GM19043 (cell line): ENCODE measurements around the gene TCP11.
"Not testable (repeated sequence)": the region's sequence is repeated elsewhere in the genome, so short reads cannot be mapped to it uniquely, and the experiment has no call there.

Experiments
- ATAC-seq: cut with Tn5 transposase; IDR thresholded peaks from one replicate; pipeline ENCODE4 v1.9.1; 2021; ENCODE audit warnings: low read depth; ENCODE audit not compliant: unreplicated experiment

TCP11 gene

DNA sequence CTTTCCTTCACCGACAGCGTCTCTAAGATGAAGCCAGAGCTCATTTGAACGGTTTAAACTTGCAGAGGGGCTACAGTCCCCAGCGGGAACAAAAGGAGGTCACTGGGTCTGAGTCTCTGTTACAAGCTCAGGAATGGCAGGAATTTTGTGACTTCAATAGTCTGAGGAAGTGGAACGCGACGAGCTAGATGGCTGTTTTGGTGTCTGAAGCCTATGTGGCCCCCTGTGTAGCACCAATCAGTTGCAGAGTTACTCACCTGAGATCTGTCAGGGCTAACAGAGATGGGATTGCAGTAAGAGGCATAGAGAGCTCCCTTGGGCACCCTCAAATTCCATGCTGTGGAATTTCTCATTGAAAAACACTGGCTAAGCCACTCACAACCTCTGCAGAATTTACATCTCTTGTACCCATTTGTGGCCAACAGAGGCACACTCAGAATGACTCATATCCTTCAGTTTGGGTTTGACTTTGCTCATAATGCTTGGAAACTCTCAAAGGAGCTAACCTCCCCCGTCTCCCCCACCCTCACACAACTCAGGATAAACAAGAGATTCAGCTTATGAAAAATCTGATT, 7.1 kb upstream of the TCP11 start:
- no peak for ATAC-seq

DNA sequence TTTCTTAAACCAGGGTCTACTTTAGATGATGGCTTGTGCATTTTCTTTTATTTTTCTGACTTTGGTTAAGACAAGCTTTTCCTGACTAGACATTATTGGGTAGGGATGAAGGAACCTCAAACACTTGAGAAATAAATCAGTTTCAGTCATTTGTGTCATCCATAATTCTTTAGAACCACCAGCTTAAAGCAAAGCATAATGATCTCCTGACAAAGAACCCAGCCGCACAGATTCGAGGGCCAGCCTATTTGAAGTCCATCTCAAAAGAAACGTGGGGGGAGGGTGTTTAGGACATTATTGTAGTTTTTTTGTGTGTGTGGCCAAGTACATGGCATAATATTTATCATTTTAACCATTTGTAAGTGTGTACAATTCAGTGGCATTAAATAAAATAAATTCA, 6.3 kb upstream of the TCP11 start:
- no peak for ATAC-seq

DNA sequence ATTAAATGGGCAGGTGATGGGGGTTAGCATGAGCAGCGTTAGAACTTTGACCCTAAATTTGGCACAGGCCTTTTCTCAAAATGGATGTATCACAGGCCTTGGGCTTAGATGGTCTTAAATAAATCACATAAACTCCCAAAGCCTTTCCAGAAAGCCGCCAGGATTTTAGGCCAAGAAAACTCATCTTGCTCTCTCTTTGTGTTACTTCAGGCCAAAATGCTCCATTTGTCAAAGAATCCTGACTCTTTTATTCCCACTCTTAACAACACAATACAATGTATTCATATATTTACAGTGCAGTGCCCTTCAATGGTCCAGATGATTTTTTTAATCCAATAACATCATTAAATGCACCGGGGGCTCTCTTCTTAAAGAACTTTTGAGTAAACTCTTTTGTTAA, 5.9 kb upstream of the TCP11 start:
- no peak for ATAC-seq

DNA sequence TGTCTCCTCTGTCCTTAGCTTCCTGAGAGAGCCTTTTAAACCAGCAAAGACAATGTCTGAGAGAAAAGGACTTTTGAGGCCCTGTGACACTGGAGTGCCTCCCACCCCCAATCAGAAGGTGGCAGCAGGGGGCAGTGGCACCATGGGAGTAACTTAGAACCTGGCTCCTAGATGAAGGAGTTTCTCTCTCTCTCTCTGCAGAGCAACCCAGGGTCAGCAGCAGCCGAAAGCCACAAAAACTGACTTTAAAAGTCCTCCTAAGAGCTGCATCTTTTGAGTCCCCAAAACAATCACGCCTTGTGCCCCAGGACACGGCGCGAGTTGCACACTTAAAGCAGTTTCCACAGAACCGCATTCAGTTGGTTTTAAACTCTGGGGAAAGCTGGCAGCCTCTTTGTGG, 5.3 kb upstream of the TCP11 start:
- ATAC-seq = no peak

DNA sequence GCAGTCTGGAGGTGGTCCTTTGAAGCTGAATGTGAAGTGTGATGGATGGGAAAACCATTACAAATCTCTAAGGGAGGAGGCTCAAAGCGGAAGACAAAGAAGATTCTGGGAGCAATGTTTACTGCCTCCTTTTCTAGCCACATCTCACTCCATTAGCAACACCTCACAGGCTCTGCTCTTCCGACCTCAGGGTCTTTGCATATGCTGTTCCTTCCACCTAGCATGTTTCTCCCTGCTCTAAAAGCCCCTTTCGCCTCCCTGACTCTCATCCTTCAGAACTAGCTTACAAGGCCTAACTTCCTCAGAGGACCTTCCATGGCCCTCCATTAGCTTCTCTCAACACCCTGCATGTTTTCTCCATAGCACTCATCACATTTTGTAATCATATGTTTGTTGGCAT, 4.6 kb upstream of the TCP11 start:
- no peak for ATAC-seq

DNA sequence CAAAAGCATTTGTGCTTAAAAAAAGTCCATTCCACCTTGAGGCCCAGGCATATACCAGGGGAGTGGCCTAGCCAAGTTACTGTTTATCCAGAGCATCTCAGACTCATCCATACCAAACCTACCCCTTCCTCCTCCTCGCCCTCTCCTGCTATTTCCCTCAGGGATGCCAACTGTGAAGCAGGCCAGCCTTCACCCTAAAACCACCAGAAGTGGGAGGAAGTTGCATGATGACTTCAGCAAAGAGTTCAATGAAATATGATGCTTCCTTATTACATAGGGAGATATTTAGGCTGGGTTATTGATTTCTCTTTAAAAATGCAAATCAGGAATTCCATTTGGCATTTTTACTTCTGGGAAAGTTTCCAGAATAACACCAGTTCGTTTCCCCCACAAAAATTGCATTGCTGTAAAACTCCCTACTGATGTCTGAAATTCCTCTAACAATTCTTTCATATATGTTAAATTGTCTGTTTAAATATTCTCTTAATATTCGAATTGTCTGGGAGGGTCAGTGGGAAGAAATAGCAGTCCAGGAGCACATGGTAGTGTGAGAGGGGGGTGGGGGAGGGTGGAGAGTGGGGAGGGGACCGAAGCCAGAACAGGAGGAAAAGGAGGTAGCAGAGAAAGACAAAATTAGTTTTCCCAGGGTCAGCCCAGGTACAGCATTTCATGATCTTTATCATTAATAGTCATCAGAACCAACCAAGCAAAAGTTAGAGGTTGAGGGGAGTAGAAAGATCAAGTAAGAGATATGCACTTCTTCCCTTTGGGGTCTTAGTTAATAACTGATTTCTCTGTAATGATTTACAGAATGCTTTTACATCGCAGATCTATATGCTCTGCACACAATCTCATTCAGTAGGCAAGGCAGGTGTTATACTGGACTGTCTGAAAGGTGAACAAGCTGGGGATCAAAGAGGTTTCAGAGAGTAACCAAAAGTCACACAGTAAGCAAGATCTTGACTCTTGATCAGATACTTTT, 1.7 kb upstream of the TCP11 start:
- no peak for ATAC-seq

DNA sequence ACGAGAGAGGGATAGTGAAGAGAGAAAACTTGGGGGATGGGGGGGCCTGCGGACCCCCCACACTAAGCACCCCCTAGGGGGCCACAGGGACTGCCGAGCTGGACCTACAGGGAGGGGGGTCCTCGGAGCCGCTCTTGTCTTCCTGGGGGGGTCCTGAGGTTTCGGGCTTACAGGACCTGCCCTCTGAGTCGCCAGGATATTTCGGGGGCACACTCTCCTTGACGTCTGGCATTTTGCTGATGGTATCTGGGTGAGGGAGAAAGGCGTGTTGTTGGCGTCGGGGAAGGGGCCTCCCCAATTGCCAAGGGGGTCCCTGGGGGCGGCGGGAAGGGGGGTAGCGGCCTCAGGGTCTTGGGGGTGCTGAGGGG, 516 bp downstream of the TCP11 start:
- no peak for ATAC-seq

DNA sequence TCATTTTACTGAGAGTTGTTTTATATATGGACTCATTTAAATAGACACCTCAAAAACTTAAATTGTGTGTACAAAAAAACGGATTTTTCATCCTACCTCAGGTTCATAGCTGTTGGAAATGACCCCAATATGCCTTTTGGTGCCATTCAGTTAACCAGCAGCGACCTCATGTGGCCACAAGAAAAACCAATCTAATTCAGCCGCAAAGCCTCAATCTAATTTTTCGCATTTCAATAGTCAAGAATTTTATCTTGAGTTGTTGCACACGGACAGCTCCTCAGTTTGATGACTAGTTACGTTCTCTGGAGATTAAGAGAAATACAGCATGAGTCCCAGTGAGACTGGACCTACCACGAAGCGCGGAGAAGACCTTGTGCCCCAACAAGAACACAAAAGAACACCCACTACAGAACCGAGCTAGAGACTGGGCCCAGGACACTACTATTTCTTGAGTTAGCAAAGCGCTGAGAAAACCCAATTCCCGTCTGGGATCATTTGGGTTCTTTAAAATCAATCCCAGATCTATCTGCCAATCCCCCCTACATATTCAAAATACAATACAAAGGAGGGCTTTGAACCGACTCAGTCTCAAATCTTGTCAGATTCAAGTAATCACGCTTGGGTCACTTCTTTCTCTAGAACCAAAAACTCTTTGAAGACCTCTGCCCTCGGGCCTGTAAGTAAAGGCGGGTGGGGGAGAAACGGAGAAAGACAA, 1.1 kb downstream of the TCP11 start:
- ATAC-seq = no peak

DNA sequence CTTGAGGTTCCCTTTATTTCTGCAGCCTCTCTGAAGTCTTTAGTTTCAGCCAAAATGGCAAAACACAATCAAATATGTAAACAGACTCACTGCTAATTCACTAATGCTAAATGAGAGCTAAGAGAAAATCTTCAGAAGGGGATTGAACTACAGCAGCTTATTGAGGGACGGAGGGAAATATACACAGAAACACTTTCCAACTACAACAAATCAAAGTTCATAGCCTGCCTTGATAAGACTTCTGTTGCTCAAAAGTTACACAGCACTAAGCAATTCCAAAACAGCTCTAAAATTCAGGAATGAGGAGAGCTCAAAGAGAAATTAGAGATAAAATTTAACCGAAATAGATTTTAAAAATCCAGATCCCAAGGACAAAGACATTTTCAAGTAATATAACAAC, 1.7 kb downstream of the TCP11 start:
- no peak for ATAC-seq

DNA sequence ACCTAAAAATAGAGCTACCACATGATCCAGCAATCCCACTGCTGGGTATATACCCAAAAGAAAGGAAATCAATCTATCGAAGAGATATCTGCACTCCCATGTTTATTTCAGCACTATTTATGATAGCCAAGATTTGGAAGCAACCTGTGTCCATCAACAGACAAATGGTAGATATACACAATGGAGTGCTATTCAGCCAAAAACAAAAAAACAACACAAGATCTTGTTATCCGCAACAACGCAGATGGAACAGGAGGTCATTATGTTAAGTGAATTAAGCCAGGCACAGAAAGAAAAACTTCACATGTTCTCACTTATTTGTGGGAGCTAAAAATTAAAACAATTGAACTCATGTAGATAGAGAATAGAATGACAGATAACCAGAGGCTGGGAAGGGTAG, 2.9 kb downstream of the TCP11 start:
- ATAC-seq = not testable (repeated sequence)

DNA sequence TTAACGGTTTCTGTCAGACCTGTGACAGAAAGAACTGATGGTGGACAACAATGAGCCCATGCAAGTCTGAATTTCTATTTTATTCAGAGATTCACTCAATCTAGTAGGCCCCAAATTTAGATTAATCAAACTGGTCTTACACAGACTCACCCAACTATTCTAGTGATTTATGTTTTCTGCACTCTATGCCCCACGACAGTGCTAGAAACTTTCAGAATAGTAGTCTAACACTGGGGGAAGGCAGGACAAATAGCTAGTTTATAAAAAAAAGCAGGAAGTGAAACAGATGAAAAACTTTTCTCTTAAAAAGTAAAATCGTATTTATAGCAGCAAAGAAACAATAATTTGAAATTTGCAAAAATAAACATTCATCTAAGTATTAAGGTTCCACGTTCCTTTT, 5.0 kb downstream of the TCP11 start:
- ATAC-seq = no peak

DNA sequence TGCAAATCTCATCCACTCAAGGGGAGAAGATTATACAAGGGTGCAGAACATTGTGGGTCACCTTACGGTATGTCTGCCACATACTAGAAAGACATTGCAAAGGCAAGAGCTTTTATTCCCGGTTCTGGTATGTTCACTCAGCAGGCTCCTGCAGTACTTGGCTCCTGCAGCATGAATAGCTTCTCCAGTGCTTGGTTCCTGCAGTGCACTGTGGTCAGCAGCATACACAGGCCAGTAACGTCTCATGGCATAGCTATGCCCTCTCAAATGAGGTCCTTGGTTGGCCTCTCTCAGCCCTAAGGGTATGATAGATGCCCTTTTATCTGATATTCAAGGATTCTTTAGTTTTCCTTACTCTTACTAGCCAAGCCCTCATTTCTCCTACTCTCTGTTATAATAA, 12.6 kb downstream of the TCP11 start:
- no peak for ATAC-seq

DNA sequence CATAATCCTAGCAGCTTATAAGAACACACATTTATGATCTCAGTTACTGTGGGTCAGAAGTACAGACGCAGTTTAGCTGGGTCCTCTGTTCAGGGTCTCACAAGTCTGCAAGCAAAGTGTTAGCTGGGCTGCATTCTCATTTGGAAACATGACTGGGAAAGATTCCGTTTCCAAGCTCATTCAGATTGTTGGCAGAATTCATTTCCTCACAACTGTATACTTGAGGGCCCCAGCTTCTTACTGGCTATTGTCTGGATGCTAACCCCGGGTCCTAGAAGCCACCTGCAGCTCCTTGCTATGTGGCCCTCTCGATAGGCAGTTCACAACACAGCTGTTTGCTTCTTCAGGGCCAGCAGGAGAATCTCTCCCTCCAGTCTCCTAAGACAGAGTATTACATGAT, 13.1 kb downstream of the TCP11 start:
- ATAC-seq = no peak

DNA sequence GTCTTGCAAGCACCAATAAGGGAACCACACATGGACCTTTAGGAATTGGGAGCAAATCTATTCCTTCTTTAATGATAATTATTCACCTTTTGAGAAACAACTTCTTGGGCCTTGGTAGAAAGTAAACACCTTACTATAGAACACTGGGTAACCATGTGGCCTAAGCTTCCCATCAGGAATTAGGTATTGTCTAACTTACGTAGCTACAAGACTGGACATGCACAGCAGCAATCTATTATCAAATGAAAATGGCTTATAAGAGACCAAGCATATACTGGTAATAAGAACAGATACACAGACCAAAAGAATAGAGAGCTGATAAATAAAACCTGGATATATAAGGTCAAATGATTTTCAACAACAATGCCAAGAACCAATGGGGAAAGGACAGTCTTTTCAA, 16.8 kb downstream of the TCP11 start:
- no peak for ATAC-seq

DNA sequence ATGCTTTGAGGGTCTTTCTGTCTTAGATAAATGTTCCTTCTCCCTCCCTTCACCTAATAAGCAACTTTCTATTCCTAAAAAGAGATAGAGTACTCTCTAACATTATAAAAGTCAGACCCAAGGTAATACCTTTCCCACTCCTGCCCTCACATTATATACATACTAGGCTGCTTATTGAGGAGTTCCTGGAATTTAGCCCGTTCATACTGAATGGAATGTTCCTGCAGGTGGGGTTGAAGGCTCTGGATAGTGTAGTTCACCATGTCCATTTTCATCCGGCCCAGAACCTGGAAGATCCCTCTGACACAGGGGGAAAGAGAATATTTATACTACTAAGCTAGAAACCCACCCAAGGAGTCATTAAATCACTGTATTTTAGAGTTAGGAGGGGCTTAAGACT, 20.4 kb downstream of the TCP11 start:
- no peak for ATAC-seq

DNA sequence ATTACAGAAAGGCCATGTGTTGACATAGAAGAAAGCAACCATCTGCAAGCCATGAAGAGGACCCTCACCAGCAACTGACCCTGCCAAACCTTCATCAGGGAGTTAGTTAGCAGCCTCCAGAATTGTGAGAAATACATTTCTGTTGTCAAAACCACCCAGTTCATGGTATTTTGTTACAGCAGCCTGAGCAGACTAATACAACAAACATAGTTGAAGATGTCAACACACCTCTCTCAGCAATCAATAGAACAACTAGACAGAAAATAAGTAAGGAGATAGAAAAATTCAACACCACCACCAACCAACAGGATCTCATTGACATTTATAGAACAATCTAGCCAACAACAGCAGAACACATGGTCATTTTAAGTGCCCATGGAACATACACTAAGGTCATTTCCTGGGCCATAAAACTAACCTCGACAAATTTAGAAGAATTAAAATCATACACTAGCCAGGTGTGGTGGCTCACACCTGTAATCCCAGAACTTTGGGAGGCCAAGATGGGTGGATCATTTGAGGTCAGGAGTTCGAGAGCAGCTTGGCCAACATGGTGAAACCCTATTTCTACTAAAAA, 32.7 kb downstream of the TCP11 start:
- ATAC-seq = no peak

DNA sequence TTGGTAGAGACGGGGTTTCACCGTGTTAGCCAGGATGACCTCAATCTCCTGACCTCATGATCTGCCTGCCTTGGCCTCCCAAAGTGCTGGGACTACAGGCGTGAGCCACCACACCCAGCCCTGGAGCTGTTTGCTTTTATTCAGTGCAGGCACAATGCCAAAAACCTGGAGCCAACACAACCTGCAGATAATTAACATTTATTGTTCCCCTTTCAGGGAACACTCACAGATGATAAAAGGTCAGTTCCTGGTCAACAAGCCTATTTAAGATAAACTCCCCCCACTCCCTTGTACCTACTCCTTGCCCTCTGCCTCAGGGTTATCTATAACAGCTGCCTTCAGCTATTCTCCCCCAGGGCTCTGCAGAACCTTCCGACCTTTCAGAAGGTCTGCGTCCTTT, 33.4 kb downstream of the TCP11 start:
- not testable (repeated sequence) for ATAC-seq

DNA sequence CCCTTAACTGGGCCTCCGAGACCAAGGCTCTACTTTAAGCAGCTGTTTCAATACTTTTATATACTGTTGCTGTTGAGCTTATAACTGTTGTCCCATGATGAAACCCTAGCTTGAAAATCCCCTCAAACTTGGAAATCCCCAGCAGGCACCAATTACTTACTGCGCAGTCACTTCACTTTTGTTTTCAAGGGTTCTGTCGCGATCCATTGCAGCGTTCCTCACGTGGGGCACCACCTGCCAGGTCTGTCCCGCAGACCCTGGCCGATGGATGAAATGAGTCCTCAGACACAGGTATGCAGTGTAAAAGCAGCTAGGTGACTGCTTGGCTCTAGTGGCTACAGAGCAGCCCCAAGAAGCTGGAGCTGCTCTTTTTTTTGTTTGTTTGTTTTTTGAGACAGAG, 33.9 kb downstream of the TCP11 start:
- ATAC-seq = not testable (repeated sequence)

DNA sequence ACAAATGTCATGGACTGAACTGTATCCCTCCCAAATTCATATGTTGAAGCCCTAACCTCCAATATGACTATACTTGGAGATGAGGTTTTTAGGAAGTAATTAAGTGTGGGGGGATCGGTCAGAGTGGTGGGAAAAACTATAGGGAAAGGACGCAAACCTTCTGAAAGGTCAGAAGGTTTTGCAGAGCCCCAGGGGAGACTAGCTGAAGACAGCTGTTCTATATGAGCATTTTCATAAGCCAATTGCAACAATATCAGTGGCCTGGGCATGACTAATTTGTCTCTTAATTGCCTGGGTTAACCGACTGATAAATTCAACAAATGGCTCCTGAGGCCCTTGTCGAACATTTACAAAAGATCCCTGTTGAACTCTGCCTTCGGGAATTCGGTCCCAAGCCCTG, 35.1 kb downstream of the TCP11 start:
- ATAC-seq = not testable (repeated sequence)

DNA sequence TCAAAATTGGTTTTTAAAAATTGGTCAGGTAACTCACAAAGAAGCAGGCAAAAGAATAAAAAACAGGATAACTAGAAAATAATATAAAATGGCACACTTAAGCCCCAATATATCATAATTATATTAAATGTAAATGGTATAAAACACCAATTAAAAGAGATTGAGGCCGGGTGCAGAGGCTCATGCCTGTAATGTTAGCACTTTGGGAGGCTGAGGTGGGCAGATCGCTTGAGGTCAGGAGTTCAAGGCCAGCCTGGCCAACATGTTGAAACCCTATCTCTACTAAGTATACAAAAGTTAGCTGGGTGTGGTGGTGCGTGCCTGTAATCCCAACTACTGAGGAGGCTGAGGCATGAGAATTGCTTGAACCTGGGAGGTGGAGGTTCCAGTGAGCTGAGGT, 36.1 kb downstream of the TCP11 start:
- no peak for ATAC-seq

DNA sequence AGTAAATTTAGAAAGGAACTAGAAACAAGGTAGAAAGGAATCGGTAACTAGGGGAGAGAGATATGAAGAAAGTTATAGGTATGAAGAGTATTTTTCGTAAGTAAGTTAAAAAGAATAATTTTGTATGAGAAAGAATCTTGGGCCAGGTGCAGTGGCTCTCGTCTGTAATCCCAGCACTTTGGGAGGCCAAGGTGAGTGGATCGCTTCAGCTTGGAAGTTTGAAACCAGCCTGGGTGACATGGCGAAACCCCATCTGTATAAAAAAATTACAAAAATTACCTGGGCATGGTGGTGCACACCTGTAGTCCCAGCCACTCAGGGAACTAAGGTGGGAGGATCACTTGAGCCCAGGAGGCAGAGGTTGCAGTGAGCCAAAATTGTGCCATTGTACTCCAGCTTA, 42.0 kb downstream of the TCP11 start:
- ATAC-seq = no peak
